Heart right ventricle (tissue), 16 donors: Measurements from ENCODE around the gene PDE6G. TPM values are rescaled to one million over a fixed set of nuclear protein-coding genes. Genes with fewer than 3 reads are reported as not detected.
A peak's percentile ranks its signal among the peaks of the same experiment; 100 is the strongest.

ENCODE experiments used
- ATAC-seq, 8 donors: fragments of 200-7000 bp; cut with Tn5 transposase; one replicate each; pipeline ENCODE4 v1.9.1; 2020; ENCODE audit warnings: mild to moderate bottlenecking in 8 of 8, moderate library complexity in 8 of 8, moderate number of reproducible peaks in 1 of 8
- DNase-seq, 2 donors: peaks; one replicate each; pipeline ENCODE4 v3.0.0-alpha.2; 2020
- H3K27ac ChIP-seq, 10 donors: fragments of 200-600 bp; sonication (generic) in 2 of 10; one replicate each; pipeline versions ENCODE4 v1.5.0 to v1.8.0; 2020 to 2022; ENCODE audit warnings: mild to moderate bottlenecking in 3 of 10
- H3K27me3 ChIP-seq, 7 donors: fragments of 200-600 bp; one replicate each; pipeline ENCODE4 v1.8.0; 2021 to 2022; ENCODE audit warnings: mild to moderate bottlenecking in 2 of 7
- H3K36me3 ChIP-seq, 9 donors: fragments of 200-600 bp; sonication (generic) in 1 of 9; one replicate each; pipeline versions ENCODE4 v1.5.0 to v1.8.0; 2020 to 2022; ENCODE audit warnings: mild to moderate bottlenecking in 2 of 9
- H3K4me1 ChIP-seq, 9 donors: fragments of 200-600 bp; sonication (generic) in 1 of 9; one replicate each; pipeline versions ENCODE4 v1.5.0 to v1.8.0; 2020 to 2022; ENCODE audit warnings: mild to moderate bottlenecking in 4 of 9
- H3K4me3 ChIP-seq, 10 donors: fragments of 200-600 bp; sonication (generic) in 2 of 10; one replicate each; pipeline versions ENCODE4 v1.5.0 to v1.8.0; 2020 to 2022; ENCODE audit warnings: mild to moderate bottlenecking in 7 of 10, moderate library complexity in 2 of 10
- H3K9me3 ChIP-seq, 11 donors: fragments of 200-600 bp in 10 of 11; sonication (generic) in 2 of 11; one replicate each; pipeline versions ENCODE4 v1.5.0 to v1.8.0; 2013 to 2022; ENCODE audit warnings: mild to moderate bottlenecking in 2 of 11, control low read depth in 1 of 11, moderate library complexity in 1 of 11
- WGBS, 2 donors: extraction: QIAGEN DNeasy Blood & Tissue Kit; methylation state at CpG; one replicate each; pipeline ENCODE4 v1.1.7; 2013; ENCODE audit warnings: inconsistent platforms in 1 of 2; 5-methylcytosine and 5-hydroxymethylcytosine counted together
- intact Hi-C, 10 donors: fragments of 100-400 bp; cut with DNase I; formaldehyde crosslinking; loops; one replicate each; pipeline versions ENCODE4 v1.11.1 to v1.14.2; 2022
- polyA plus RNA-seq, 2 donors: library from polyadenylated mRNA; stranded (reverse); fragments of 200-250 nt; gene quantifications; one replicate each; pipeline ENCODE4 v1.2.3, GENCODE V29; 2013
- total RNA-seq, 10 donors: library from RNA; stranded (reverse); fragmentation: NEBNext Ultra II Directional in 3 of 10; extraction: Animal tissue kit (Norgen Biotek cat#: 25700) in 3 of 10; gene quantifications; one replicate each; pipeline versions ENCODE4 v1.2.1 to v1.2.4, GENCODE V29; 2021 to 2023
- TF ChIP-seq, protein P1 (sequence below), 9 donors: fragments of 200-600 bp; sonication (generic) in 2 of 9; IDR thresholded peaks; one replicate each; pipeline versions ENCODE4 v1.5.0 to v1.8.0; 2021 to 2022; ENCODE audit warnings: antibody characterized with exemption in 9 of 9, mild to moderate bottlenecking in 5 of 9, moderate library complexity in 1 of 9
- donor health status: Arrhythmogenic right ventricular cardiomyopathy.
- donor health status: ischemic (EF 13 %, LVEDD 7.1; RV severe dilation, severe dysfunction).
- donor health status: healthy with polysubstance abuse.
- donor health status: DM: no; HTN: yes; CAD: no.
- donor health status: DM: no; HTN: no; CAD: no.
- donor health status: ischemic (EF 25% LVEDD 6.9; RV normal size, moderate dysfunction).
- donor health status: ischemic (EF 25% LVEDD 5.7; RV mildly dilated, moderate dysfunction).
- donor health status: healthy.
- donor health status: DM: yes; HTN: yes; CAD: no.
- donor health status: Ischemic cardiomyopathy.
- donor health status: ischemic (EF 35%, LVEDD 5.7; RV mildly dilated, moderate dysfunction).
- donor health status: nonischemic (EF 11% LVEDD 7.7; RV severe dilation, severe dysfunction).
- donor health status: DM: yes; HTN: yes; CAD: no.
- donor health status: PGD.
- donor health status: ischemic (EF 29% LVEDD 5.4; RV normal size, mild dysfunction).
- donor health status: nonischemic (EF 23%, LVEDD 6.1; RV moderate dilation, normal function).

PDE6G gene
- total and polyA plus RNA-seq, 12 donors = 0.38 to 1.3 (median 1.3) TPM; not detected in 9

DNA sequence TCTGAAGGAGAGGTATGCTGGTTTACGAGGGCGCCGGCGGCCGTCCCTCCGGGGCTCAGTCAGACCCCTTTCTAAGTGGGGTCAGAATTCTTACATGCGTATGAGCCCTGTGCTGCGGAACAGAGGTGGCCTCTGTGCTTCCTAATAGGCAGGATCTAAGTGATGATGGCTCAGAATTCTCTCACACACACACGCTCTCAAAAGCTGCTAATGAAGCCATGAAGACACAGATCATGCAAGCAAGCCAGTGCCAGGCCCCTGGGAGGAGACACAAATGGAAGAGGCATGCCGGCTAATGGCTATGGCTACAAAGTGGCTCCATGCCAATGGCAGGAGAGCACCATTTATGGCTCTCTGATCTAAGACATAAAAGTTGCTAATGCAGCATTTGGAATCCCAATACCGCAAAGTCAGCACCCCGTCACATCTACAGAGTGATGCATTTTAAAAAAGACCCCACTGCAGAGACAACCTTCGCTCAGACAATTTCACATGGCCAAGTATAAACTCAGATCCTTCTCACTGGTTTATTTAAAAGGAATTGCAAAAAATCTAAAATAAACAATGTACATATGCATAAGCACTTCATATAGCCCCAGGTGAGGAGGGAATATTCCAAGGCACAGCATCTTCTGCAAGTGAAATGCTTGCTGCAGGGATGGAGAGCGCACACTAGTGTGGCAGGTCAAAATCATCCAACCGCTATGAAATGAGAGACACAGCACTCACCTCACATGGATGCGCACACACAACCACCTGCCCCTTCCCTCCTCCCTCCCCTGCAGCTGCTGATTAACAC is 44.0 kb downstream of the PDE6G start:
- WGBS, 2 donors = 61 to 70% methylated on average over 16 of the region's 16 CpGs
- peak overlapping the region in 6 of 10 donors; percentile 16 to 85 (median 54) for H3K27ac ChIP-seq
- no peak overlapping the region for H3K4me3 ChIP-seq
- intact Hi-C loops = no loop called here
- ATAC-seq = peak in 3 of 8 donors; percentile 9 to 29 (median 20)
- TF ChIP-seq, protein P1, sequence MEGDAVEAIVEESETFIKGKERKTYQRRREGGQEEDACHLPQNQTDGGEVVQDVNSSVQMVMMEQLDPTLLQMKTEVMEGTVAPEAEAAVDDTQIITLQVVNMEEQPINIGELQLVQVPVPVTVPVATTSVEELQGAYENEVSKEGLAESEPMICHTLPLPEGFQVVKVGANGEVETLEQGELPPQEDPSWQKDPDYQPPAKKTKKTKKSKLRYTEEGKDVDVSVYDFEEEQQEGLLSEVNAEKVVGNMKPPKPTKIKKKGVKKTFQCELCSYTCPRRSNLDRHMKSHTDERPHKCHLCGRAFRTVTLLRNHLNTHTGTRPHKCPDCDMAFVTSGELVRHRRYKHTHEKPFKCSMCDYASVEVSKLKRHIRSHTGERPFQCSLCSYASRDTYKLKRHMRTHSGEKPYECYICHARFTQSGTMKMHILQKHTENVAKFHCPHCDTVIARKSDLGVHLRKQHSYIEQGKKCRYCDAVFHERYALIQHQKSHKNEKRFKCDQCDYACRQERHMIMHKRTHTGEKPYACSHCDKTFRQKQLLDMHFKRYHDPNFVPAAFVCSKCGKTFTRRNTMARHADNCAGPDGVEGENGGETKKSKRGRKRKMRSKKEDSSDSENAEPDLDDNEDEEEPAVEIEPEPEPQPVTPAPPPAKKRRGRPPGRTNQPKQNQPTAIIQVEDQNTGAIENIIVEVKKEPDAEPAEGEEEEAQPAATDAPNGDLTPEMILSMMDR (IDR thresholded peaks at IDR 0.05) = no peak
- H3K9me3 ChIP-seq = no peaks in the 10 kb centered on the region
- DNase-seq = no peak
- H3K4me1 ChIP-seq = peaks cover 10 to 60% (median 36%) of the 10 kb centered on the region in 9 donors
- no peaks in the 10 kb centered on the region for H3K27me3 ChIP-seq
- peaks cover 0 to 95% (median 40%) of the 10 kb centered on the region in 9 donors for H3K36me3 ChIP-seq

- TF ChIP-seq, protein P1 (IDR thresholded peaks at IDR 0.05) = no peak
- ATAC-seq = peak in 7 of 8 donors; percentile 13 to 59 (median 41)
- no peak overlapping the region for H3K4me3 ChIP-seq
- intact Hi-C loops = loop anchor here in 2 of 10 donors (10.0 kb wide), 1 partner anchor 355 kb away; no protein-coding TSS in a partner anchor
- 82 to 85% methylated on average over 19 of the region's 19 CpGs for WGBS, 2 donors
- H3K27ac ChIP-seq = peak overlapping the region in 9 of 10 donors; percentile 17 to 60 (median 48)
- DNase-seq = peak in 1 of 2 donors; percentile 24
- peaks cover 0 to 95% (median 53%) of the 10 kb centered on the region in 9 donors for H3K36me3 ChIP-seq
- H3K4me1 ChIP-seq = peaks cover 10 to 49% (median 28%) of the 10 kb centered on the region in 9 donors
- no peaks in the 10 kb centered on the region for H3K27me3 ChIP-seq
- H3K9me3 ChIP-seq = no peaks in the 10 kb centered on the region
Observed at GRCh38 chr17:81609541-81610311, 46.6 kb downstream of the PDE6G start.

- H3K27ac ChIP-seq = peak overlapping the region in 2 of 10 donors; percentile 54 to 58
- TF ChIP-seq, protein P1 (IDR thresholded peaks at IDR 0.05) = no peak
- no peaks in the 10 kb centered on the region for H3K27me3 ChIP-seq
- 90 to 91% methylated on average over 13 of the region's 13 CpGs for WGBS, 2 donors
- intact Hi-C loops = loop anchor here in 2 of 10 donors (10.0 kb wide), 1 partner anchor 354 kb away; no protein-coding TSS in a partner anchor
- DNase-seq (no peak), ATAC-seq (no peak)
- H3K4me1 ChIP-seq = peaks cover 3 to 38% (median 17%) of the 10 kb centered on the region in 9 donors
- H3K36me3 ChIP-seq = peaks cover 3 to 97% (median 64%) of the 10 kb centered on the region in 9 donors
- H3K9me3 ChIP-seq = no peaks in the 10 kb centered on the region
- no peak overlapping the region for H3K4me3 ChIP-seq
Observed at GRCh38 chr17:81608605-81609004, 47.7 kb downstream of the PDE6G start.

GRCh38 chr17:81608082-81608481 is 48.3 kb downstream of the PDE6G start:
- H3K27ac ChIP-seq = no peak overlapping the region
- H3K36me3 ChIP-seq = peaks cover 3 to 97% (median 70%) of the 10 kb centered on the region in 9 donors
- TF ChIP-seq, protein P1 (IDR thresholded peaks at IDR 0.05) = no peak
- no peak for ATAC-seq
- no peak for DNase-seq
- no peak overlapping the region for H3K4me3 ChIP-seq
- H3K4me1 ChIP-seq = peaks cover 3 to 33% (median 16%) of the 10 kb centered on the region in 9 donors
- intact Hi-C loops = loop anchor here in 2 of 10 donors (10.0 kb wide), 1 partner anchor 353 kb away; no protein-coding TSS in a partner anchor
- H3K27me3 ChIP-seq = no peaks in the 10 kb centered on the region
- 95 to 100% methylated on average over 4 of the region's 4 CpGs for WGBS, 2 donors
- no peaks in the 10 kb centered on the region for H3K9me3 ChIP-seq
